Gastrocnemius medialis (tissue), 4 donors: ENCODE results near the gene NRG3.

ENCODE experiments used
- CTCF ChIP-seq, 5 experiments: fragments of 450-650 bp in 3 of 5; fragments of 200-600 bp in 2 of 5; sonication (generic) in 2 of 5; IDR thresholded peaks in 4 of 5; conservative IDR thresholded peaks in 1 of 5; 1 replicate in 4 of 5; 2 replicates in 1 of 5; pipeline ENCODE4 v1.5.1; 2016 to 2019; ENCODE audit warnings: antibody characterized with exemption in 5 of 5, mild to moderate bottlenecking in 3 of 5, moderate library complexity in 3 of 5
- POLR2A ChIP-seq, 2 donors: fragments of 450-650 bp; IDR thresholded peaks; one replicate each; pipeline ENCODE4 v1.6.1; 2017; ENCODE audit warnings: antibody characterized with exemption in 2 of 2, mild to moderate bottlenecking in 2 of 2, moderate library complexity in 2 of 2

- TF ChIP-seq CTCF (IDR thresholded peaks at IDR 0.05 in 4 of 5, conservative IDR thresholded peaks at IDR 0.05 in 1 of 5) (no peak), POLR2A (IDR thresholded peaks at IDR 0.05) (no peak)
Observed at GRCh38 chr10:81984428-81984827, 109.4 kb downstream of the NRG3 start.
